Left lung (tissue), 10 donors: Measurements from ENCODE around the gene UBP1. TPM values are rescaled to one million over a fixed set of nuclear protein-coding genes. Genes with fewer than 3 reads are reported as not detected.

Experiments used
- ATAC-seq: fragments of 200-7000 bp; cut with Tn5 transposase; one replicate; pipeline ENCODE4 v1.9.1; 2020; ENCODE audit warnings: moderate library complexity
- DNase-seq, 4 donors: peaks; one replicate each; pipeline ENCODE4 v3.0.0-alpha.2; 2013 to 2020
- H3K27ac ChIP-seq, 2 donors: fragments of 200-600 bp; sonication (generic) in 1 of 2; one replicate each; pipeline versions ENCODE4 v1.5.0 to v1.8.0; 2020 to 2021
- H3K27me3 ChIP-seq, 2 donors: fragments of 200-600 bp; sonication (generic) in 1 of 2; one replicate each; pipeline versions ENCODE4 v1.5.0 to v1.8.0; 2020 to 2021
- H3K36me3 ChIP-seq, 2 donors: fragments of 200-600 bp; sonication (generic) in 1 of 2; one replicate each; pipeline versions ENCODE4 v1.5.0 to v1.8.0; 2020 to 2021
- H3K4me1 ChIP-seq, 2 donors: fragments of 200-600 bp; one replicate each; pipeline ENCODE4 v1.8.0; 2021
- H3K4me3 ChIP-seq, 2 donors: fragments of 200-600 bp; sonication (generic) in 1 of 2; one replicate each; pipeline versions ENCODE4 v1.5.0 to v1.8.0; 2020 to 2021; ENCODE audit warnings: mild to moderate bottlenecking in 1 of 2
- H3K9me3 ChIP-seq, 2 donors: fragments of 200-600 bp; sonication (generic) in 1 of 2; one replicate each; pipeline versions ENCODE4 v1.5.0 to v1.8.0; 2020 to 2021
- intact Hi-C, 2 donors: fragments of 100-400 bp; cut with DNase I; formaldehyde crosslinking; loops; one replicate each; pipeline versions ENCODE4 v1.11.2 to v1.14.2; 2022
- polyA plus RNA-seq, 6 donors: library from polyadenylated mRNA; unstranded; fragments of 120-200 nt; gene quantifications; one replicate each; pipeline ENCODE4 v1.2.1, GENCODE V29; 2013; ENCODE audit not compliant: insufficient read length in 6 of 6
- total RNA-seq, 2 donors: library from RNA; stranded (reverse); fragmentation: NEBNext Ultra II Directional; extraction: Animal tissue kit (Norgen Biotek cat#: 25700); gene quantifications; one replicate each; pipeline ENCODE4 v1.2.1, GENCODE V29; 2021
- TF ChIP-seq, protein P1 (sequence below), 2 donors: fragments of 200-600 bp; sonication (generic) in 1 of 2; IDR thresholded peaks; one replicate each; pipeline versions ENCODE4 v1.5.0 to v1.8.0; 2021; ENCODE audit warnings: antibody characterized with exemption in 2 of 2
- donor health status: DM: no; HTN: yes; CAD: no.
- donor health status: DM: no; HTN: no; CAD: no.

The UBP1 gene
- total and polyA plus RNA-seq, 8 donors: 60.9 to 135 (median 124) TPM

GRCh38 chr3:33385423-33385822, 54.8 kb downstream of the UBP1 start:
- Histone ChIP-seq H3K4me3 (no peak overlapping the region), H3K9me3 (no peaks in the 10 kb centered on the region), H3K27ac (no peak overlapping the region), H3K27me3 (no peaks in the 10 kb centered on the region), H3K36me3 (peaks cover 0 to 63% of the 10 kb centered on the region in 2 donors), H3K4me1 (no peaks in the 10 kb centered on the region)
- no peak for ATAC-seq
- TF ChIP-seq, protein P1, sequence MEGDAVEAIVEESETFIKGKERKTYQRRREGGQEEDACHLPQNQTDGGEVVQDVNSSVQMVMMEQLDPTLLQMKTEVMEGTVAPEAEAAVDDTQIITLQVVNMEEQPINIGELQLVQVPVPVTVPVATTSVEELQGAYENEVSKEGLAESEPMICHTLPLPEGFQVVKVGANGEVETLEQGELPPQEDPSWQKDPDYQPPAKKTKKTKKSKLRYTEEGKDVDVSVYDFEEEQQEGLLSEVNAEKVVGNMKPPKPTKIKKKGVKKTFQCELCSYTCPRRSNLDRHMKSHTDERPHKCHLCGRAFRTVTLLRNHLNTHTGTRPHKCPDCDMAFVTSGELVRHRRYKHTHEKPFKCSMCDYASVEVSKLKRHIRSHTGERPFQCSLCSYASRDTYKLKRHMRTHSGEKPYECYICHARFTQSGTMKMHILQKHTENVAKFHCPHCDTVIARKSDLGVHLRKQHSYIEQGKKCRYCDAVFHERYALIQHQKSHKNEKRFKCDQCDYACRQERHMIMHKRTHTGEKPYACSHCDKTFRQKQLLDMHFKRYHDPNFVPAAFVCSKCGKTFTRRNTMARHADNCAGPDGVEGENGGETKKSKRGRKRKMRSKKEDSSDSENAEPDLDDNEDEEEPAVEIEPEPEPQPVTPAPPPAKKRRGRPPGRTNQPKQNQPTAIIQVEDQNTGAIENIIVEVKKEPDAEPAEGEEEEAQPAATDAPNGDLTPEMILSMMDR (IDR thresholded peaks at IDR 0.05): no peak
- no peak for DNase-seq
- intact Hi-C loops: no loop called here

GRCh38 chr3:33383951-33384350, 56.3 kb downstream of the UBP1 start:
- Histone ChIP-seq H3K4me1 (no peaks in the 10 kb centered on the region), H3K27ac (no peak overlapping the region), H3K4me3 (no peak overlapping the region), H3K9me3 (no peaks in the 10 kb centered on the region), H3K27me3 (no peaks in the 10 kb centered on the region), H3K36me3 (peaks cover 0 to 49% of the 10 kb centered on the region in 2 donors)
- DNase-seq: no peak
- intact Hi-C loops: no loop called here
- TF ChIP-seq, protein P1 (IDR thresholded peaks at IDR 0.05): no peak
- no peak for ATAC-seq

- DNase-seq (no peak), ATAC-seq (no peak)
- TF ChIP-seq, protein P1 (IDR thresholded peaks at IDR 0.05): no peak
Measured at GRCh38 chr3:33380653-33381052, 59.6 kb downstream of the UBP1 start.

GRCh38 chr3:33377931-33378330, 62.3 kb downstream of the UBP1 start:
- DNase-seq (no peak), ATAC-seq (no peak)
- intact Hi-C loops: no loop called here
- no peaks in the 10 kb centered on the region for H3K36me3 ChIP-seq
- no peaks in the 10 kb centered on the region for H3K27me3 ChIP-seq
- H3K27ac ChIP-seq: no peak overlapping the region
- H3K4me3 ChIP-seq: no peak overlapping the region
- H3K4me1 ChIP-seq: no peaks in the 10 kb centered on the region
- TF ChIP-seq, protein P1 (IDR thresholded peaks at IDR 0.05): no peak
- H3K9me3 ChIP-seq: no peaks in the 10 kb centered on the region

More at GRCh38 chr3:33380653-33381052, 59.6 kb downstream of the UBP1 start:
- Histone ChIP-seq H3K27me3 (no peaks in the 10 kb centered on the region), H3K36me3 (peaks cover 0 to 17% of the 10 kb centered on the region in 2 donors), H3K4me3 (no peak overlapping the region), H3K27ac (no peak overlapping the region), H3K9me3 (no peaks in the 10 kb centered on the region), H3K4me1 (no peaks in the 10 kb centered on the region)
- intact Hi-C loops: no loop called here

- H3K9me3 ChIP-seq: no peaks in the 10 kb centered on the region
- no peaks in the 10 kb centered on the region for H3K27me3 ChIP-seq
- H3K4me1 ChIP-seq: no peaks in the 10 kb centered on the region
- no peak overlapping the region for H3K27ac ChIP-seq
- ATAC-seq: no peak
- TF ChIP-seq, protein P1 (IDR thresholded peaks at IDR 0.05): no peak
- DNase-seq: no peak
- no peak overlapping the region for H3K4me3 ChIP-seq
- H3K36me3 ChIP-seq: no peaks in the 10 kb centered on the region
- intact Hi-C loops: no loop called here
Measured at GRCh38 chr3:33377489-33377888, 62.7 kb downstream of the UBP1 start.
